ENCODE measurements around the gene MTUS2.

DNA sequence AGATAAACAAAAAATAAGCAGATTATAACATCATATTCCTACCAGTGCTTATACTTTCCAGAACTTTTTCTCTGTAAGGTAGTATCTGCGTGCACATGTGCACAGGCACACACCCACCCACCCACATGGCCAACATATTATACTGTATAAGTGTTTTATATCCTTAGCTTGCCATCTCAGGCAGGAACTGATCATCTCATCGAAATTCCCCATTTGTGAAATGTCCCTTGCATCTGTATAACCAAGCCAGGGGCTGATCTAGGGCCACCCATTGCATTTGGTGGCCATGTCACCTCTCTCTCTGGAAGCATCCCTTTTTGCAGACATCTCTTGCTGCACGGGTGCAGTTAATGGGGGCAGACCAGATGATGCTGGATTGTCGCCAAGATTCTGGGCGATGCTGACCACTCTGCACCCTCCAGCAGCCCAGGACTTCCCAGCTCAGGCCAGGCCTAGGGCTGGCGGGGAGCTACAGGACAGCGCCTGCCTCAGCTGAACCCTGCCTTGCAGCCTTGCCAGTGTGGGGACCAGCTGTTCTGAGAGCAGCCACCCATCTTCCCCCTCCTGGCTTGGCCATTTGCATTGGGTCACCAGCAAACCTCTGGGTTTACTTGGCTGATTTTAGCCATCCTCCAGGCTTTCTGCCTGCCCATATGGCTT, 679.5 kb downstream of the MTUS2 start:
- TF ChIP-seq YY1 (IDR thresholded peaks at IDR 0.05; ENCODE audit: insufficient read depth, insufficient read length): no peak
- TF ChIP-seq SUZ12 (IDR thresholded peaks at IDR 0.05; ENCODE audit: extremely low read depth, insufficient read depth, insufficient read length): no peak
